ENCODE results near the gene DTNBP1. TPM values are rescaled to one million over a fixed set of nuclear protein-coding genes. Genes with fewer than 3 reads are reported as not detected.

DTNBP1 gene
- total and polyA plus RNA-seq, 2 of the 13 experiments (the other 11 are each of a cell fraction or from before 2014, with no cell fraction given), result 6.6 to 19.1 TPM

GRCh38 chr6:15509335-15509933 is 153.4 kb downstream of the DTNBP1 start:
- no TSS peak for BruUV-seq (replicated peaks)
- ChIA-PET POLR2A (no interaction called here), CTCF (ENCODE audit: low intra/inter-chr PET ratio, low total read pairs) (no interaction called here)
- 93% methylated on average over 10 of the region's 13 CpGs for WGBS (ENCODE audit: low lambda C conversion rate)
- Histone ChIP-seq H3K27ac (ENCODE audit: extremely low read length, insufficient read depth, low read length) (no peak overlapping the region), H4K20me1 (ENCODE audit: insufficient read depth, low read length) (peaks cover 9% of the 10 kb centered on the region; the same call in 1 of the 2 replicates), H3K4me2 (ENCODE audit: low read depth, low read length) (no peak overlapping the region), H3K79me2 (ENCODE audit: insufficient read depth, low read length) (no peaks in the 10 kb centered on the region), H3K4me3 (replicated peaks in 1 of 3; ENCODE audit: insufficient read depth in 1 of 3, low read depth in 2 of 3, low read length in 3 of 3) (no peak overlapping the region), H3K4me1 (ENCODE audit: insufficient read depth, low read length) (peaks cover 21% of the 10 kb centered on the region), H3K9me3 (ENCODE audit: low read length) (no peaks in the 10 kb centered on the region), H3K9ac (ENCODE audit: insufficient read depth, low read depth, low read length) (no peak overlapping the region), H3K27me3 (ENCODE audit: control insufficient read depth in 1 of 2, insufficient read depth in 2 of 2, low read length in 2 of 2) (no peaks in the 10 kb centered on the region), H2AFZ (ENCODE audit: low read length) (no peak overlapping the region), H3K36me3 (replicated peaks in 1 of 2; ENCODE audit: control insufficient read depth in 1 of 2, insufficient read depth in 2 of 2, low read length in 2 of 2) (peaks cover 23 to 49% of the 10 kb centered on the region in 2 experiments)
- intact Hi-C loops (cut with micrococcal nuclease; ENCODE audit: unreplicated experiment) (no loop called here), in situ Hi-C loops (cut with HindIII; ENCODE audit: extremely low pct_ligation_motif_present, low pct_unique_long_range_greater_than_20kb) (no loop called here)
- FAIRE-seq, result no peak
- DNase-seq (ENCODE audit: low spot score), result no peak
- ATAC-seq, result no peak
- no peak for TF ChIP-seq ZNF501 (CRISPR knock-in tag; IDR thresholded peaks at IDR 0.05)
- TF ChIP-seq TMF1 (CRISPR knock-in tag; IDR thresholded peaks at IDR 0.05; ENCODE audit: low read depth), result no peak
- TF ChIP-seq ZNF367 (CRISPR knock-in tag; IDR thresholded peaks at IDR 0.05; ENCODE audit: borderline replicate concordance), result no peak
- TF ChIP-seq ZUFSP (CRISPR knock-in tag; IDR thresholded peaks at IDR 0.05; ENCODE audit: borderline replicate concordance), result no peak
- TF ChIP-seq ZSCAN9 (CRISPR knock-in tag; IDR thresholded peaks at IDR 0.05; ENCODE audit: borderline replicate concordance), result no peak
- TF ChIP-seq DPF2 (CRISPR knock-in tag; IDR thresholded peaks at IDR 0.05; ENCODE audit: borderline replicate concordance, low read depth), result no peak
- no peak for TF ChIP-seq ZNF691 (CRISPR knock-in tag; IDR thresholded peaks at IDR 0.05; ENCODE audit: borderline replicate concordance, low read depth)
- TF ChIP-seq ARID5B (CRISPR knock-in tag; IDR thresholded peaks at IDR 0.05), result no peak
- TF ChIP-seq THAP7 (CRISPR knock-in tag; IDR thresholded peaks at IDR 0.05), result no peak
- TF ChIP-seq ZFP36 (IDR thresholded peaks at IDR 0.05; ENCODE audit: borderline replicate concordance, low read depth, low read length, partially characterized antibody), result no peak
- TF ChIP-seq ZNF160 (CRISPR knock-in tag; IDR thresholded peaks at IDR 0.05), result no peak
- TF ChIP-seq IRF1 (CRISPR knock-in tag; IDR thresholded peaks at IDR 0.05; ENCODE audit: low read depth), result no peak
- no peak for TF ChIP-seq MAFG (CRISPR knock-in tag; IDR thresholded peaks at IDR 0.05)
- TF ChIP-seq ZSCAN29 (CRISPR knock-in tag; conservative IDR thresholded peaks at IDR 0.05), result no peak
- TF ChIP-seq ZNF589 (CRISPR knock-in tag; conservative IDR thresholded peaks at IDR 0.05), result no peak
- TF ChIP-seq ZNF598 (CRISPR knock-in tag; IDR thresholded peaks at IDR 0.05; ENCODE audit: borderline replicate concordance), result no peak

Data from HepG2 (cell line).